CD4-positive, alpha-beta T cell treated with Interleukin-10 for 1 hour (primary cell): Measurements from ENCODE around the gene POLE.

ENCODE experiments used
- DNase-seq: peaks from one replicate; pipeline ENCODE4 v3.0.0-alpha.2; 2020

The POLE gene

DNA sequence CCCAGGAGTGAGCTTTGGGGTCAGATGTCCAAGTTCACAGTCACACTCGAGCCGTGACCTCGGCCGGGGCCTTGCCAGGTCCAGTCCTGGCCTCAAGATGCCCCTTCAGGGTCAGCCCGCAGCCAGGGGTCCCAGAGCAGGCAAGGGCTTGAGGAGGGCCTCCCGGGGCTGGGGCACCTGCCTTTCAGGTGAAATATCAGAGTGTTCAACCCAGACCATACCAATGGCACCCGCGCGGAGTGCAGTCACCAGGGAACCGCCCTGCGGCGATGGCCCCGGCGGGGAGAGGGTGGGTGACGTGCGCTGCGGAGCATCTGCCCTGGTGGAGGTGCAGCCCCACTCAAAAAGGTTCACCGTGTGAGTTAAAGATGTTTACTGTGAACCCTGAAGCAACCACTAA, 93.6 kb downstream of the POLE start:
- no peak for DNase-seq

- DNase-seq: no peak
Observed at GRCh38 chr12:132593071-132593470, 94.1 kb downstream of the POLE start.

GRCh38 chr12:132592282-132592970, 94.7 kb downstream of the POLE start:
- DNase-seq: no peak

DNA sequence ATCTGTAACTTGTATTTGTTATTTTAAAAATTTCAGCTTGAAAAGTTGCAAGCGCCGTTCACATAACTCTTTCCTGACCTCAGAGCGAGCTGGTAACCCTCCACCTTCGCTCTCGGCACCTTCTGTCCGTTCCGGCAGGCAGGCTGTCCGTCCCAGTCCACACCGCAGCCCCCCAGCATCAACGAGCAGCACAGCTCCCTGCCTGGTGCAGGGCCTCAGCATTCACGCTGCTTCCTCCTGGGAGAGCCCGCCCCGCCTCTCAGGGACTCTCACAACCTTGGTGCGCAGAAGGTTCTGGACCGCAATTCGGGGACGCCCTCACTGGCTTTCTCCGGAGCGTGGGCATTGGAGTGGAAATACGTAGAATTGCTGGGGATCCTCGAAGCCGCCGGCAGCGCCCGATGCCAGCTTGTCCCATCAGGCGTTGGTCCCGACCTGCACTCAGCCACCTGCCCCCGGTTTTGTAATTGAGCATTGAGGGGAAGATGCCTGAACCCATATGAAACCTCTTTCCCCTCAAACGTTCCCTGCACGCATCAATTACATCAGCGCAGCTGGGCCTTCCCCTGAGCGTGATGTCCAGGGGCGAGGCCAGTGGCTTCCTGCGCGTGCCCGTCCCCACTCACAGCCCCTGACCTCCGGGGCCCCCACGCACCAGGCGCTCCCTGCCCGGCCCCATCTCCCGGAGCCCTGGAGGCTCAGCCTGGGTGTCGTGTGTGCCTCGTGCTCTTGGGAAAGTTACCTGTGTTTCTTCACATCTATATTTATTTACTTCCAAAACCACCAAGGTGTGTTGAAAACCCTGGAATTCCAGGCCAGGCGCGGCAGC, 95.8 kb downstream of the POLE start:
- no peak for DNase-seq

- DNase-seq: no peak
Observed at GRCh38 chr12:132588821-132589669, 98.1 kb downstream of the POLE start.

DNA sequence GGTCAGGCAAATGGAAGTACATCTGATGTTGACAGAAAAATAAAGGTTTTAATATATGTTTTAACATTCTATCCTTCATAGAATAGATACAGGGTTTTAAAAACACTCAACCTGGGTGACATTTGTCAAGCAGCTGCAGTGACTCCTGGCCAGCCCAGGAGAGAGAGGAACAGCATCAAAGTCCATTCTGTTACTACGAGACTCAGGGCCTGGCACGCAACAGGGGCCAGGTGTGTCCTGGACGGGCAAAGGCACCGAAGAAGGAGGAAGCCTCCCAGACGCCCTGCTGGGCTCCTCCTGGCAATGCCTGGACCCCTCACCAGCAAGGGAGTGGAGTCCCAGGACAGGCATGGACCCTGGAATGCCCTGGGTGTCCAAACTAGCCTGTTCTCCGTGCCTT, 98.8 kb downstream of the POLE start:
- DNase-seq: no peak

DNA sequence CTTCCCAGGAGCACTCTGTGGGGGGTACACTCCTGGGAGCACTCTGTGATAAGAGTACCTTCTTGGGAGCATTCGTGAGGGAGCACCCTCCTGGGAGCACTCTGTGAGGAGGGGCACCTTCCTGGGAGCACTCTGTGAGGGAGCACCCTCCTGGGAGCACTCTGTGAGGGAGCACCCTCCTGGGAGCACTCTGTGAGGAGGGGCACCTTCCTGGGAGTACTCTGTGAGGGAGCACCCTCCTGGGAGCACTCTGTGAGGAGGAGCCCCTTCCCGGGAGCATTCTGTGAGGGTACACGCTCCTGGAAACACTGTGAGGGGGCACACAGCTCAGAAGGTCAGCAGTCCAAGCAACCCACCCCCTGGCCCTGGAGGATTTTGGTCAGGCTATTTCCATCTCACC, 99.4 kb downstream of the POLE start:
- no peak for DNase-seq

DNA sequence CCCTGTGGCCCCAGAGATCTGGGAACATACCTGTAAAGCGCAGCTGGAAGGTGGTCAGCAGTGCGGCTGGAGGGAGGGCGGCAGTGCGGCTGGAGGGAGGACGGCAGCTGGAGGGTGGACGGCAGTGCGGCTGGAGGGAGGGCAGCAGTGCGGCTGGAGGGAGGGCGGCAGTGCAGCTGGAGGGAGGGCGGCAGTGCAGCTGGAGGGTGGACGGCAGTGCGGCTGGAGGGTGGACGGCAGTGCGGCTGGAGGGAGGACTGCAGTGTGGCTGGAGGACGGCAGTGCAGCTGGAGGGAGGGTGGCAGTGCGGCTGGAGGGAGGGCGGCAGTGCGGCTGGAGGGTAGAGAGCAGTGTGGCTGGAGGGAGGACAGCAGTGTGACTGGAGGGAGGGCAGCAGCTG, 100.2 kb downstream of the POLE start:
- no peak for DNase-seq

DNA sequence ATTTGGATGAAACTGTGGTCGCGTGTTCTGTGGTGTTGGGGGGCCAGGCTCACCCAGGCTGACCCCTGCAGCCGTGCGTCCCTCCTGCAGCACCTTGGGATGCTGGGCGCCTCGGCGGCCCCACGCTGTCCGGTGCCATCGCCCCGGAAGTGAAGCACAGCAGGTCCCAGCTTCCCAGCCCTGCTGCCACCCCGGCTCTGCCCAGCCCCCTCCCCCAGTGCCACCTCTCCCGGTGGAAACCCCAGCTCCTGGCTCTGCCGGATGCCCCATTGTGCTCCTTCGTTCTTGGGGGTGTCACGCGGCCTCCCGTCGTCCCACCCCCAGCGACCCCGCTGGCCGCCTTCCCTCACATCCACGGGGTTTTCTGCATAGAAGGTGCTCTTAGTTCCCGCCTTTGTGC, 102.0 kb downstream of the POLE start:
- DNase-seq: no peak

DNA sequence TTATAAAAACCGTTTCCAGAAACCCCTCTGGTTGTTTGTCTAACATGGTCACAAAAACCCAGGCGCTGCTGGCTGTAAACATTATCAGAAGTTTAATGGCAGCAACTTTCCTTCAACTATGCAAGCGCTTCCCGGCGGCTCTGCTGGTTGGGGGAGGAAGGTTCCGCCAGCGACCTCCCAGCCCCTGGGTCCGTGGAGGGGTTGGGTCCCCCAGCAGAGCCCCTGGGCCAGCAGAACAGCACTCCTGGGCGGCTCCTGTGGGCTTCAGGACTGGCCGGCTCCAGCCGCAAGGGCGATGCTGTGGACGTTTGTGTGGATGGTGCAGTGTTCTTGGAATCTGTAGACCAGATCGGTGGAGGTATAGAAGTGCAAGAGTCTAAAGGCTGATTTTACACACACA, 102.7 kb downstream of the POLE start:
- no peak for DNase-seq

DNA sequence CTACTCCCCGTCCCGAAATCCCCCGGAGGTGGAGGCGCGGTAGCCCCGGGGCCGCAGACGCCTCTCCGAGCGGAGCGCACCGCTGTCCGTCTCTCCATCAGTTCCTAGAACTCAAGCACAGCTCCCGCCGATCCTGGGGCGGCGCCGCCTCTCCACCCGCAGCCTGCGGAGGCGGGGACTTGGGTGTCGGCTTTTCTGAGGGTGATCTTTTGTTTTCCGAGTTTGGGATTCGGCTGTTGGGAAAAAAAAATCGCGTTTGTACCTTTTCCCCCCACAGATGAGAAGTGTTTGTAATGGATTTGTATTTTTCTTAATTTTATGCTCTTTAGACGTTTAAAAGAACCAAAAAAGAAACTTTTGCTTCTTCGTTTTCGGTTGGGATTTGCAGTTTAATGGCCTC, 103.4 kb downstream of the POLE start:
- DNase-seq: no peak

- DNase-seq: no peak
Observed at GRCh38 chr12:132583411-132583710, 103.8 kb downstream of the POLE start.

DNA sequence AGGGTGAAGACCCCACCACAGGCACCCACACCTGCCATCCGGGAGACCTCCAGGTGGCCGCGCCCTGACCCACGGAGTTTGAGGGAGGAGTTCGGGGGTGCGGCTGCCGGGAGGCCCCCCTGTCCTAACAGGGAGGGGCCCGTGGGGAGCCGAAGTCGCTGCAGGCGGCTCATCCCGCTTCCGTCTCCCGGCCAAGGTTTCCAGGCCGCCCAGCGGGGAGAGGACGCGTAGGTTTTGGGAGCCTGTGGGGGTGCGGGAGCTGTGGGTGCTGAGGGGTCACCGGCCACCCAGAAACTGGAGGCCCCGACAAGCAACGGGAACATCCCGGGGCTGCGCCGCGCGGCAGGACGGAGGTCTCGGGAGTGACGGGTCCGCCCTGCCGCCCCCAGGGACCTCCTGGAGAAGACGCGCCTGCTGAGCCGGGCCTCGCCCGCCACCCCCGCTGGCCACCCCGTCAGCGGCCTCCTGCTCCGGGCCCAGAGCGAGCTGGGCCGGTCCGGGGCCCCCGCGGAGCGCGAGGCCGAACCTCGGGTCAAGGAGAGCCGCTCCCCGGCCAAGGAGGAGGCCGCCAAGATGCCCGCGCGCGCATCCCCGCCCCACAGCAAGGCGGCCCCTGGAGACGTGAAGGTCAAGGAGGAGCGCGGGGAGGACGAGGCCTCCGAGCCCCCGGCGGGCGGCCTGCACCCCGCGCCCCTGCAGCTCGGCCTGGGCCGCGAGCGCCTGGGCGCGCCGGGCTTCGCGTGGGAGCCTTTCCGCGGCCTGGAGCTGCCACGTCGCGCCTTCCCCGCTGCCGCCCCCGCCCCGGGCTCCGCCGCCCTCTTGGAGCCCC, 104.3 kb downstream of the POLE start:
- DNase-seq: no peak

GRCh38 chr12:132582058-132582420, 105.1 kb downstream of the POLE start:
- DNase-seq: no peak

DNA sequence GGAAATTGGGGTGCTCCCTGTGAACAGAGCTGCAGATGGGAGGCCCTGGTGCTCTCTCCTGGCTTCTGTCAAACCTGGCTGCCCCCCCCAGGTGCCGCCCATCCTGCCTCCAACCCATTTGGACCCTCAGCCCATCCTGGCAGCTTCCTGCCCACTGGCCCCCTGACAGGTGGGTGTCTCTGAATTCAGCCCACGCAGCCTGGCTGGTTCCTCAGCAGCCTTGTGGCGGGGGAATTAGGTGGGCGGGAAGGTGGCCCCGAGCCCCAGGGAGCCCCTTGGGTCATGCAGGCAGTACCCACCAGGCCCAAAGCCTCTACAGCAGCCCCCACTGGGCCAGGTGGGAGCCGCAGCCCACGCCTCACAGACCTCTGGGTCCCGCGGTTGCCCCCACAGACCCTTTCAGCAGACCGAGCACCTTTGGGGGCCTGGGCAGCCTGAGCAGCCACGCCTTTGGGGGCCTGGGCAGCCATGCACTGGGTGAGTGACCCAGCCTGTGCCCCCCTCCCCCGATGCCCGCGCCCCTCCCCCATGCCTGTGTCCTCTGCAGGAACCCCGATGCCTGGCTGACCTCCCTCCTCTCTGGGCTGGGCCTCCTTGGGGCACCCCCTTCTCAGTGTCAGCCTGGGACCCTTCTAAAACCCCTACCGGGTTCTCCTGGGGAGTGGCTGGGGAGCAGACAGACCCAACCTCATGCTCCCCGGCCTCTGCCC, 105.6 kb downstream of the POLE start:
- no peak for DNase-seq

DNA sequence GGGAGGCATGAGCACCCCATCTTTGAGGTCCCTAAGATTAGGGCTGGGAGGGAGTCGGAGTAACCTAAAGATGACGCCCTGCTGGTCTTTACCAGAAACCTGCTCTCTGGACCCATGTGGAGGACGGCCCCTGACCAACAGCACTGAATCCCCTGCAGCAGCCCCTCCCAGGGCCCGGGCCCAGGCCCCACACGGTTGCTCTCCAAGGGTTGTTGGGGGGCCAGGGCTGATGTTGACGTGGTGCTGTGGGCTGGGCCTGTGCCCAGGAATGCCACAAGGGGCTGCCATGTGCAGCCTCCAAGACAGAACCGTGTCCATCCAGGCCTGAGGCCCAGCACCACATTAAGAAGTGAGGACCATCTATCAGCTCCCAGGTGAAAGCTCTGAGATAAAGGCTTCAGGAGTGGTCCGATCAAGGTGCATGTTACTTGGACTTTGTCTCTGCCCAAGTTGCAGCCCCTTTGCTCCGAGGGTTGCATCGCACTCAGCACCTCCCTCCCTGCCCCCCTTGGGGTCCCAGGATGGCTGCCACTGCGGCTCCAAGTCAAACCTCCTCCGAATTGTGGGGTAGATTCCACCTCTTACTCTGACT, 106.3 kb downstream of the POLE start:
- no peak for DNase-seq

DNA sequence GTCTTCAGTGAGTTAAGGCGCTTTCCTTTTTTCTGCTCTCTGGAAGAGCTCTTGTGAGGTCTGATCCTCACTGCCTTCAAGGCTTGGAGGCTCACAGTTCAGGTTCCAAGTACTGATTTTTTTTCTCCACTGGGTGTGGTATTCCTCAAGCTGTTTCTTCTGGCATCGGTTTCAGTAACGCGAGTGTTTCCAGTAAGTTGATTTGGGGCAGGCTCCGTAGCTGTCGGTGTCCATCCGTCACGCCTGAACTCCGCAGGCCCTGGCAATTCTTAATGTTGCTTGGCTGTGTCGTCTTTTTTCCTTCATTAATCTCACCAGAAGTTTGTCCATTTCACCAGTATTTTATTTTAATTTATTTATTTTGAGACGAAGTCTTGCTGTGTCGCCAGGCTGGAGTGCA, 107.4 kb downstream of the POLE start:
- DNase-seq: no peak

DNA sequence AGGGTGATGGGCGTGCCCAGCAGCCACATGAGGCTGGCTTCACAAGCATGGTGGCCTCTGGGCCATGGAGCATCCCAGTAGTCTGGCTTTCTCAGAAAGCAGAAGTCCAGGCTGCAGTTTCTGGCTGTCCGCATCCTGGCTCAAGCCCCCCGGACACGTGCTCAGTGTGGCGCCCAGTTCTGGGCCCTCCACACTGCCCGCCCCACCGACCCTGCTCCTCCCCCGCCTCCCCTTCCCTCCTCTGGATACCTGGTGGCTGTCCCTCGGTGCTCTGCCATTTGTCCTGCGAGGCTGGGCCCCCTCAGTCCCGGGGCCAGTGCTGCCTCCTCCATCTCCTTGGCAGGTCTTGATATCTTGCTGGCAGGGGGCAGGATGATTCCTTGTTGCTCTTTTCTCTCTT, 108.3 kb downstream of the POLE start:
- DNase-seq: no peak

DNA sequence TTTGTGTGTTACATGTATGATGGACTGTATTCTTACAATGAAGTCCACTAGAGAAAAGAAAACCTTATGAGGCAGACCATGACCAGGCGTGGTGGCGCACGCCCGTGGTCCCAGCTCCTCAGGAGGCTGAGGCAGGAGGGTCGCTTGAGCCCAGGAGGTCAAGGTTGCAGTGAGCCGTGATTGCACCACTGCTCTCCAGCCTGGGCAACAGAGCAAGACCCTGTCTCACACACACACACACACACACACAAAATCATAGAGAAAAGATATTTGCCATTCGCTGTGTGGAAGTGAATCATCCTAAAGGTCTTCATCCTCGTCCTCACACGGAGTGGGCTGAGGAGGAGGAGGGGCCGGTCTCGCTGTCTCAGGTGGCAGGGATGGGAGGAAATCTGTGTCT, 109.0 kb downstream of the POLE start:
- no peak for DNase-seq

DNA sequence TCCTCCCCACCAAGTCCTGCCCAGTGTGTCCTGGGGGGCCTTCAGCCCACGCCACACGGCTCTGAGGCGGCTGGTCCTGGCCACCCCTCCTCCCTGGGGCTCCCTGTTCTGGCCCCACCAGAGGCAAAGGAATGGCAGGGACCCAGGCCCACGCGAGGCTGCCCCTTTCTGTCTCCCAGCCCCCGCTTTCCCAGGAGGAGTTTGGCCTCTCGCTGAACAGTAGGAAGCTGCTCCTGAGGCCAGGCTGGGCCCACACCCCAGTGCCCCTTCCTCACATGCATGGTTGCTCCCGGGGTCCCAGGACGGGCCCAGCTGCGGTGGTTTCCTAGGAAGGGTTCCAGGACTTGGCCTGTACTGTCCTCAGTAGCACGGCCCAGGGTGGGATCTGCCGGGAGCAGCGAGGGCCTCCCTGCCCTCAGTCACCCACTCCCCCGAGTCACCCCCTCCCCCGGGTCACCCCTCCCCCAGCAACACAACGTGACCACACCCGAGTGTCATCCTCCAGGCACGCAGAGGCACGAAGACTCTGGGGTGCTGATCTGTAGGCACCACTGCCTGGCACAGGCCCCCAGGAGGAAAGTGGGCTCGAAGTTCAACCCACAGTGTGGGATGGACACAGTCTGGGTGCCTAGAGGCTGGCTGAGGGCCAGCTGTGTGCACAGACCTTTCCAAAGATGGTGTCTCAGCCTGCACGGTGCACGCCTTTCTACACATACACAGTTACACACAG, 109.8 kb downstream of the POLE start:
- DNase-seq: no peak

- DNase-seq: no peak
Observed at GRCh38 chr12:132576701-132577100, 110.4 kb downstream of the POLE start.
